ENCODE results near the gene OTULIN.

GRCh38 chr5:14683906-14684455 lies 19.5 kb downstream of the OTULIN start:
- TF ChIP-seq POLR2AphosphoS5 (IDR thresholded peaks at IDR 0.05; ENCODE audit: low read depth) = no peak
- TF ChIP-seq REST (IDR thresholded peaks at IDR 0.05; ENCODE audit: insufficient replicate concordance, low read depth) = no peak
- no peak for TF ChIP-seq CTCF (IDR thresholded peaks at IDR 0.05; ENCODE audit: insufficient read depth, low read length)

Measured in HL-60 (cell line).